Type B pancreatic cell (in vitro differentiated cells): ENCODE data around the gene EHMT1. TPM values are rescaled to one million over a fixed set of nuclear protein-coding genes. Genes with fewer than 3 reads are reported as not detected.

Experiments
- DNase-seq: peaks from one replicate; pipeline ENCODE4 v3.0.0; 2021; ENCODE audit warnings: mixed read lengths; ENCODE audit not compliant: unreplicated experiment; ENCODE audit errors: extremely low spot score
- H3K27ac Mint-ChIP-seq: 2 replicates; pipeline ENCODE4 v1.8.0; 2021; ENCODE audit warnings: mild to moderate bottlenecking, mixed read lengths
- H3K27me3 Mint-ChIP-seq: 2 replicates; pipeline ENCODE4 v1.8.0; 2021; ENCODE audit warnings: mixed read lengths
- H3K36me3 Mint-ChIP-seq: 2 replicates; pipeline ENCODE4 v1.8.0; 2021; ENCODE audit warnings: mixed read lengths
- H3K4me1 Mint-ChIP-seq: one replicate; pipeline ENCODE4 v1.8.0; 2021; ENCODE audit warnings: mixed read lengths; ENCODE audit not compliant: unreplicated experiment
- H3K4me3 Mint-ChIP-seq: 2 replicates; pipeline ENCODE4 v1.8.0; 2021; ENCODE audit warnings: mild to moderate bottlenecking, mixed read lengths
- H3K9me3 Mint-ChIP-seq: 2 replicates; pipeline ENCODE4 v1.8.0; 2021; ENCODE audit warnings: mixed read lengths
- total RNA-seq: library from RNA; stranded (reverse); gene quantifications from 2 replicates; pipeline ENCODE4 v1.2.1, GENCODE V29; 2021; ENCODE audit warnings: low replicate concordance
- TF ChIP-seq, protein P1 (sequence below): fragments of 200-600 bp; sonication (generic); conservative IDR thresholded peaks from 2 replicates; pipeline ENCODE4 v1.5.0; 2021; ENCODE audit warnings: antibody characterized with exemption, mild to moderate bottlenecking

Gene EHMT1
- total RNA-seq, 1 donor from 2014 or later: 111 TPM

DNA sequence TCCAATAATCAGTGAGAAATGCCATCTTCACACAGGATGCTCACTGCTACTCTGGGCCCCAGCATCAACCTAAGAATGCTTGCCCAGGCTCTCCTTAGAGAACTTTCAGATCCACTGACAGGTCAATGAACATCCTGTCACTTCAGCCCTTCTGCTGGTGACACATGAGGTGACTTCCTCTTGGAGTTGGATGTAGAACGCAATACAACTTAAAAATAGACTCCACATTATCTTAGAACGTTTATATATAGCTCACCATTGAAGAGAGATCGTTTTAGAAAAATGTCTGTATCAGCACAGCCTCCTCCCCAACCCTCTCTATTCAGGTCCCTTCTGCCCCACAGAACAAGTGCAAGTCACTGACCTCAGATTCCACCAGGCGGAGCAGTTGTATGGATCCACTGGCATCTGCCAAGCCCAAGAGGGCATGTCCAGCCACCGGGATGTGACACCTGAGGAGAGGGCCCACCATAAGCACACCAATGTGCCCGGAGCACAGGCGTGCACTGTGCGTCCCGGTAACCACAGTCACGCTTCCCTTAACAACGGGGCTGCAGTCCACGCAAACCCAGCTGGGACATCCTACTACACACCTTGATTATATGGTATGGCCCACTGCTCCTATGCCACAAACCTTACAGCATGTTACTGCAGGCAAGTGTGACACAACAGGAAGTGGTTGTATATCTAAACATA, 42.9 kb upstream of the EHMT1 start:
- peak overlapping the region; percentile 16 for H3K27ac Mint-ChIP-seq
- TF ChIP-seq, protein P1, sequence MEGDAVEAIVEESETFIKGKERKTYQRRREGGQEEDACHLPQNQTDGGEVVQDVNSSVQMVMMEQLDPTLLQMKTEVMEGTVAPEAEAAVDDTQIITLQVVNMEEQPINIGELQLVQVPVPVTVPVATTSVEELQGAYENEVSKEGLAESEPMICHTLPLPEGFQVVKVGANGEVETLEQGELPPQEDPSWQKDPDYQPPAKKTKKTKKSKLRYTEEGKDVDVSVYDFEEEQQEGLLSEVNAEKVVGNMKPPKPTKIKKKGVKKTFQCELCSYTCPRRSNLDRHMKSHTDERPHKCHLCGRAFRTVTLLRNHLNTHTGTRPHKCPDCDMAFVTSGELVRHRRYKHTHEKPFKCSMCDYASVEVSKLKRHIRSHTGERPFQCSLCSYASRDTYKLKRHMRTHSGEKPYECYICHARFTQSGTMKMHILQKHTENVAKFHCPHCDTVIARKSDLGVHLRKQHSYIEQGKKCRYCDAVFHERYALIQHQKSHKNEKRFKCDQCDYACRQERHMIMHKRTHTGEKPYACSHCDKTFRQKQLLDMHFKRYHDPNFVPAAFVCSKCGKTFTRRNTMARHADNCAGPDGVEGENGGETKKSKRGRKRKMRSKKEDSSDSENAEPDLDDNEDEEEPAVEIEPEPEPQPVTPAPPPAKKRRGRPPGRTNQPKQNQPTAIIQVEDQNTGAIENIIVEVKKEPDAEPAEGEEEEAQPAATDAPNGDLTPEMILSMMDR: no peak
- peaks cover 22% of the 10 kb centered on the region for H3K36me3 Mint-ChIP-seq
- H3K9me3 Mint-ChIP-seq: no peaks in the 10 kb centered on the region
- H3K4me1 Mint-ChIP-seq: peaks cover 10% of the 10 kb centered on the region
- no peak for DNase-seq
- peak overlapping the region; percentile 59 for H3K4me3 Mint-ChIP-seq
- no peaks in the 10 kb centered on the region for H3K27me3 Mint-ChIP-seq

GRCh38 chr9:137578518-137579258, 40.1 kb upstream of the EHMT1 start, which contains the start of gene DPH7:
TSS of gene DPH7 (minus strand) at chr9:137578925. CDS start at chr9:137578777, 148 bp downstream.
- peak; percentile 98 for DNase-seq
- Mint-ChIP-seq H3K27me3 (no peaks in the 10 kb centered on the region), H3K27ac (peak within 1 kb of the TSS; percentile 81), H3K4me3 (peak within 1 kb of the TSS; percentile 90), H3K9me3 (no peaks in the 10 kb centered on the region), H3K36me3 (peaks cover 12% of the 10 kb centered on the region), H3K4me1 (peaks cover 10% of the 10 kb centered on the region)
- TF ChIP-seq, protein P1: peak; percentile 95

- peaks cover 10% of the 10 kb centered on the region for H3K4me1 Mint-ChIP-seq
- H3K36me3 Mint-ChIP-seq: peaks cover 12% of the 10 kb centered on the region
- TF ChIP-seq, protein P1: no peak
- H3K4me3 Mint-ChIP-seq: peak overlapping the region; percentile 90
- no peak for DNase-seq
- peak overlapping the region; percentile 41 for H3K27ac Mint-ChIP-seq
- no peaks in the 10 kb centered on the region for H3K27me3 Mint-ChIP-seq
- H3K9me3 Mint-ChIP-seq: no peaks in the 10 kb centered on the region
Measured at GRCh38 chr9:137579259-137579604, 39.6 kb upstream of the EHMT1 start.

GRCh38 chr9:137580209-137580953, 38.4 kb upstream of the EHMT1 start:
- DNase-seq: no peak
- Mint-ChIP-seq H3K9me3 (no peaks in the 10 kb centered on the region), H3K27me3 (no peaks in the 10 kb centered on the region), H3K4me3 (no peak overlapping the region), H3K4me1 (peaks cover 10% of the 10 kb centered on the region), H3K36me3 (peaks cover 6% of the 10 kb centered on the region), H3K27ac (no peak overlapping the region)
- TF ChIP-seq, protein P1: no peak

DNA sequence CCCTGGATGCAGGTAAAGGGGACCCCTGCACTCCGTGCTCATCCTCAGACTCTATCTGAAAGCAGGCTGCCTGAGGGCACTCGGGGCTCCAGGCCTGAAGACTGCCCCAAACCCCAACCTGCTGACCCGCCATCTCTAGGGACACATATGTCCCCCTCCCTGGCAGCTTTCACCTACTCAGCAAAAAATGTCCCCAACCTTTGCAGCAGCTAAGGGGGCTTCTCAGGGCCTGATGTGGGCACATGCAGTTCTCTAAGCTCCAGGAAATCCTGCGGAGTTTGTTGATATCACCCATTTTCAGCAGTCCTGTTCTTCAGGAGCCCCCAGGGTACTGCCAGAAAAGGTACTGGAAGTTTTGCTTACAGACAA, 37.9 kb upstream of the EHMT1 start:
- DNase-seq: no peak
- Mint-ChIP-seq H3K4me1 (peaks cover 10% of the 10 kb centered on the region), H3K4me3 (no peak overlapping the region), H3K9me3 (no peaks in the 10 kb centered on the region), H3K36me3 (peaks cover under 1% of the 10 kb centered on the region), H3K27me3 (no peaks in the 10 kb centered on the region), H3K27ac (no peak overlapping the region)
- TF ChIP-seq, protein P1: no peak
